Gastroesophageal sphincter (tissue), 4 donors: Measurements from ENCODE around the gene RAB12. TPM values are rescaled to one million over a fixed set of nuclear protein-coding genes. Genes with fewer than 3 reads are reported as not detected.

Experiments used
- ATAC-seq: fragments of 150-250 bp; one replicate; pipeline ENCODE4 v1.9.1; 2016; ENCODE audit warnings: mild to moderate bottlenecking, moderate library complexity
- H3K27ac ChIP-seq, 4 donors: fragments of 200-600 bp; sonication (generic) in 3 of 4; 1 replicate in 3 of 4; 2 replicates in 1 of 4; pipeline ENCODE4 v1.5.1; 2016 to 2019
- H3K27me3 ChIP-seq: fragments of 200-600 bp; sonication (generic); one replicate; pipeline ENCODE4 v1.5.1; 2019
- H3K36me3 ChIP-seq, 2 donors: fragments of 200-600 bp; sonication (generic); one replicate each; pipeline ENCODE4 v1.5.1; 2019; ENCODE audit warnings: control low read depth in 1 of 2
- H3K4me1 ChIP-seq, 3 donors: fragments of 200-600 bp; sonication (generic); 1 replicate in 2 of 3; 2 replicates in 1 of 3; pipeline ENCODE4 v1.5.1; 2016 to 2019; ENCODE audit warnings: control low read depth in 2 of 3
- H3K4me3 ChIP-seq, 2 donors: fragments of 200-600 bp; sonication (generic); one replicate each; pipeline ENCODE4 v1.5.1; 2019; ENCODE audit warnings: mild to moderate bottlenecking in 1 of 2, moderate library complexity in 1 of 2
- H3K9me3 ChIP-seq, 3 donors: fragments of 200-600 bp; sonication (generic); one replicate each; pipeline ENCODE4 v1.5.1; 2017 to 2019; ENCODE audit warnings: control low read depth in 2 of 3
- EP300 ChIP-seq: sonication (generic); formaldehyde crosslinking; IDR thresholded peaks from one replicate; pipeline ENCODE4 v1.6.1; 2017; ENCODE audit warnings: antibody characterized with exemption, mild to moderate bottlenecking
- POLR2A ChIP-seq, 2 donors: fragments of 450-650 bp; IDR thresholded peaks; one replicate each; pipeline ENCODE4 v1.6.1; 2017; ENCODE audit warnings: antibody characterized with exemption in 2 of 2, mild to moderate bottlenecking in 2 of 2, moderate library complexity in 1 of 2
- POLR2AphosphoS5 ChIP-seq: sonication (generic); formaldehyde crosslinking; IDR thresholded peaks from one replicate; pipeline ENCODE4 v1.6.1; 2017; ENCODE audit warnings: antibody characterized with exemption
- WGBS, 2 donors: methylation state at CpG; one replicate each; pipeline ENCODE4 v1.1.5; 2018; ENCODE audit warnings: low coverage in 1 of 2; 5-methylcytosine and 5-hydroxymethylcytosine counted together
- total RNA-seq, 4 donors: library from RNA; depleted of rRNA; stranded (reverse); fragments of >200 nt; gene quantifications; one replicate each; pipeline ENCODE4 v1.1.0, GENCODE V29; 2016
- TF ChIP-seq, protein P1 (sequence below), 4 experiments: fragments of 200-600 bp in 2 of 4; fragments of 450-650 bp in 2 of 4; sonication (generic) in 1 of 4; IDR thresholded peaks; one replicate each; pipeline ENCODE4 v1.5.1; 2017 to 2019; ENCODE audit warnings: antibody characterized with exemption in 4 of 4, mild to moderate bottlenecking in 2 of 4, moderate library complexity in 2 of 4

The RAB12 gene
- total RNA-seq, 4 donors from 2014 or later = 63.7 to 100 (median 72.6) TPM

DNA sequence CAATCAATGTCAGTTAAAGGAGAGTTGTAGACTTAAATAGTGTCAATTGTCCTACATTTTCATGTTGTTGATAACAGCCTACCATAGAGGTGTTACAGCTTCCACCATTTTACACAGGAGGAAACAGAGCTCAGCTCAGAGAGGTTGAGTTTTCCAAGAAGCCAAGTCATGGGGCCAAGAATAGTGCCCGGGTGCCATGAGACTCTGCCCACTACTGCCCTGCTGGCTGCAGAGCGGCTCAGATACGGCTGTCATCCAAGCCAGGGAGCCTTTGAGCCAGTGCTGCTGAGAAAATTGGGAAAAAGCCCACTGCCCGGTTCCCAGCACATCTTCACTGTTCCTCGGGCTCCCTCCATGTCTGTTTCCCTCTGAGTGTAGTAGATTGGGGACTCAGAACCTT is 22.0 kb downstream of the RAB12 start:
- peaks cover 4 to 62% of the 10 kb centered on the region in 2 donors for H3K36me3 ChIP-seq
- no peak for TF ChIP-seq EP300
- no peak for TF ChIP-seq POLR2A (IDR thresholded peaks at IDR 0.05)
- TF ChIP-seq, protein P1, sequence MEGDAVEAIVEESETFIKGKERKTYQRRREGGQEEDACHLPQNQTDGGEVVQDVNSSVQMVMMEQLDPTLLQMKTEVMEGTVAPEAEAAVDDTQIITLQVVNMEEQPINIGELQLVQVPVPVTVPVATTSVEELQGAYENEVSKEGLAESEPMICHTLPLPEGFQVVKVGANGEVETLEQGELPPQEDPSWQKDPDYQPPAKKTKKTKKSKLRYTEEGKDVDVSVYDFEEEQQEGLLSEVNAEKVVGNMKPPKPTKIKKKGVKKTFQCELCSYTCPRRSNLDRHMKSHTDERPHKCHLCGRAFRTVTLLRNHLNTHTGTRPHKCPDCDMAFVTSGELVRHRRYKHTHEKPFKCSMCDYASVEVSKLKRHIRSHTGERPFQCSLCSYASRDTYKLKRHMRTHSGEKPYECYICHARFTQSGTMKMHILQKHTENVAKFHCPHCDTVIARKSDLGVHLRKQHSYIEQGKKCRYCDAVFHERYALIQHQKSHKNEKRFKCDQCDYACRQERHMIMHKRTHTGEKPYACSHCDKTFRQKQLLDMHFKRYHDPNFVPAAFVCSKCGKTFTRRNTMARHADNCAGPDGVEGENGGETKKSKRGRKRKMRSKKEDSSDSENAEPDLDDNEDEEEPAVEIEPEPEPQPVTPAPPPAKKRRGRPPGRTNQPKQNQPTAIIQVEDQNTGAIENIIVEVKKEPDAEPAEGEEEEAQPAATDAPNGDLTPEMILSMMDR (IDR thresholded peaks at IDR 0.05) = no peak
- no peak for TF ChIP-seq POLR2AphosphoS5
- ATAC-seq = no peak
- peaks cover 0 to 28% (median 0%) of the 10 kb centered on the region in 3 donors for H3K4me1 ChIP-seq
- 100% methylated on average over 1 to 2 of the region's 5 CpGs for WGBS, 2 donors
- H3K27ac ChIP-seq = no peak overlapping the region
- no peaks in the 10 kb centered on the region for H3K9me3 ChIP-seq
- H3K4me3 ChIP-seq = no peak overlapping the region
- H3K27me3 ChIP-seq = no peaks in the 10 kb centered on the region

DNA sequence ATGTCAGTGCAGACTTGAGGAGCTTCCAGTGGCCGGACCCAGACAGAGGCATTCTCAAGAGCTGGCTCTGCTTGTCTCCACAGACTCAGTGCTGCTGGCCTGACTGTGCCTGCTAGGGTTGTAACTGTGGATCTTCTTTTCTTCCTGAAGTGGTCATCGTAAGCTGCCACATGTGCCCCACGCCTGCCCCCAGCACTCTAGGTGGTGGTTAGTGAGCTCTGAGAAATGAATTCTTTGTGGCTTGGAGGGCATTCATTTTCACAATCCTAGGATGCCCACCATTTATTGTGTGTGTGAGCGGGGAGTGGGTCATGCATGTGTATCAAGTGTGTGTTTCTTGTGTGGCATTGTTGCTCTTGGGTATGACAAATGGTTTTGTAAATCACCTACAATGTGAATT is 23.1 kb downstream of the RAB12 start:
- 89 to 95% methylated on average over 4 of the region's 4 CpGs for WGBS, 2 donors
- TF ChIP-seq POLR2A (IDR thresholded peaks at IDR 0.05) (no peak), POLR2AphosphoS5 (no peak), EP300 (no peak)
- TF ChIP-seq, protein P1 (IDR thresholded peaks at IDR 0.05) = no peak
- Histone ChIP-seq H3K9me3 (no peaks in the 10 kb centered on the region), H3K4me1 (peaks cover 0 to 23% (median 0%) of the 10 kb centered on the region in 3 donors), H3K4me3 (no peak overlapping the region), H3K36me3 (peaks cover 4 to 63% of the 10 kb centered on the region in 2 donors), H3K27me3 (no peaks in the 10 kb centered on the region), H3K27ac (no peak overlapping the region)
- no peak for ATAC-seq

DNA sequence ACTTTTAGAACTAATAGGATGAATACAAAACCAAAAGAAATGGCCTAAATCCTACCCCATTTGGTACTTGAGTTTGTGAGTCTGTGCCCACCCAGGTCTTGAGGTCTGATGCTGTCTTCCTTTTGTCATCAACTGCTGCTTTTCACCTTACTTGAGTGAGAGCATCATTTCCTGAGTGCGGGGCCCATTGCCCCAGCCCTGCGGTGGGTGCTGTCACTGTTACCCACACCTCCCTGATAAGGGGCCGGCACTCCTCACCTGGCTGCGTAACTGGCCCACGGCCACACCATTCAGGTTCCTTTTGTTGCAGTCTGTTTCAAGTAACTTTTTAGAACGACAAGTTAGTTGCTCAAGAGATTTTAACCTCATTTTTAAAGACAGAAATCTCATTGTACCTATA is 25.3 kb downstream of the RAB12 start:
- H3K27ac ChIP-seq = no peak overlapping the region
- TF ChIP-seq POLR2A (IDR thresholded peaks at IDR 0.05) (no peak), EP300 (no peak), POLR2AphosphoS5 (no peak)
- TF ChIP-seq, protein P1 (IDR thresholded peaks at IDR 0.05) = no peak
- no peaks in the 10 kb centered on the region for H3K9me3 ChIP-seq
- H3K4me1 ChIP-seq = peaks cover 0 to 9% (median 0%) of the 10 kb centered on the region in 3 donors
- no peak overlapping the region for H3K4me3 ChIP-seq
- WGBS, 2 donors = 96 to 100% methylated on average over 1 to 6 of the region's 6 CpGs
- H3K36me3 ChIP-seq = peaks cover 4 to 79% of the 10 kb centered on the region in 2 donors
- no peak for ATAC-seq
- no peaks in the 10 kb centered on the region for H3K27me3 ChIP-seq

DNA sequence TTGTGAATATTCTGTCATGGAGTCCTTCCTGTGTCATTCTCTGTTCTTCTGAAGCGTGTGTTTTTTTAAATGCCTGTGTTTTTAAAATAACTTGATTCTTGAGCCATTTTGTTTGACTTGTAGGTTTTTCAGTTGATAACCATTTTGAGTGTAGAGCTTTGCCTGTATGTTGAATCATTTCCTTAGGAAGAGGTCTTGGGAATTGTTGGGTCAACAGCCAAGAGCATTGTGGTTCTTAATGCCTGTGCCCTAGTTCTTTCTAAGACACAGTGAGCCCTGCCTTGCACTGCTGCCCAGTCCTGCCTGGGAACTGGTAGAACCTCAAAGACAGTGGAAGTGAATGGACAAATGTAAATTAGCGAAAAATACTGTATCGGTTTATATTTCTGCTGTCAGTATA is 25.9 kb downstream of the RAB12 start:
- no peak overlapping the region for H3K4me3 ChIP-seq
- H3K9me3 ChIP-seq = no peaks in the 10 kb centered on the region
- H3K36me3 ChIP-seq = peaks cover 4 to 81% of the 10 kb centered on the region in 2 donors
- no peak for ATAC-seq
- 91 to 94% methylated on average over 2 to 3 of the region's 3 CpGs for WGBS, 2 donors
- TF ChIP-seq, protein P1 (IDR thresholded peaks at IDR 0.05) = no peak
- TF ChIP-seq POLR2AphosphoS5 (no peak), POLR2A (IDR thresholded peaks at IDR 0.05) (no peak), EP300 (no peak)
- H3K27me3 ChIP-seq = no peaks in the 10 kb centered on the region
- H3K27ac ChIP-seq = no peak overlapping the region
- H3K4me1 ChIP-seq = peaks cover 0 to 7% (median 0%) of the 10 kb centered on the region in 3 donors

DNA sequence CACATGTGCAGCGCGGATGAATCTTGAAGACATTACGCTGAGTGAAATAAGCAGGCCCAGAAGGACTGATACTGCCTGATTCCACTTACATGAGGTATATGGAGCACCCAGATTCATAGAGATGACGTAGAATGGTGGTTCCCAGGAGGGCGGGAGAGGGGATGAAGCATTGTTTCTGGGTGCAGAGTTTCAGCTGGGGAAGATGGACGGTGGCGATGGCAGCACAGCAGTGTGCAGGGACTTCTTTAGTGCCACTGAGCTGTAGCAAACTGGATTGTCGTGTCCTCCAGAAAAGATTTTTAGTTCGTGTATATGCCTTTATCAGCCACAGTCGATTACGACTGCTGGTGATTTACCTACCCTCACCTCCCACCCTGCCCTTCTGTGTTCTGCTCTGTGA is 30.5 kb downstream of the RAB12 start:
- H3K4me3 ChIP-seq = no peak overlapping the region
- no peaks in the 10 kb centered on the region for H3K9me3 ChIP-seq
- peaks cover 4 to 60% of the 10 kb centered on the region in 2 donors for H3K36me3 ChIP-seq
- H3K4me1 ChIP-seq = no peaks in the 10 kb centered on the region
- H3K27ac ChIP-seq = no peak overlapping the region
- whole genome bisulfite sequencing, 2 donors = 92 to 95% methylated on average over 8 to 11 of the region's 11 CpGs
- TF ChIP-seq, protein P1 (IDR thresholded peaks at IDR 0.05) = no peak
- TF ChIP-seq EP300 = no peak
- TF ChIP-seq POLR2A (IDR thresholded peaks at IDR 0.05) = no peak
- no peak for TF ChIP-seq POLR2AphosphoS5
- no peak for ATAC-seq
- H3K27me3 ChIP-seq = no peaks in the 10 kb centered on the region
